Measurements from ENCODE around the gene AOX1.

DNA sequence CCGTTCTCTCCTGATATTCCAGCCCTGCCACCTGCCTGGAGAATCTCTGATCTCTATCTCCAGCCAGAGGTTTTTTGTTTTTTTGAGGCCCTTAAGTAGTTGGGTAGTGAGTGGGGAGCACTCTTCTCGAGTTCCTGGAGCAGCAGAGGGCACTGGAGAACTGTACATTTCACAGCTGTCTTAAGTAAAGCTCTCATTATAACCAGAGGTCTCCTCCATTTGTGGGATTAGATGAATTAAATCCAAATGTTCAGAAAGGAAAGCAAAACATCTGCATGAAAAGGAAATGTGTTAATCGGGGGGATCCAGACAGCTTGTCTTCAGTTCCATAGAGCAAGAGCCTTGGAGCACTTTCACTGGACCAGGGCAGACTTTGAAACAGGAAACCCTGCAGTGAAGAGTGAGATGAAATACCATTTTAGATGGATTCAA is 32.8 kb downstream of the AOX1 start:
- TF ChIP-seq POLR2A (IDR thresholded peaks at IDR 0.05) (no peak), EP300 (IDR thresholded peaks at IDR 0.05) (no peak)
- TF ChIP-seq, protein P1, sequence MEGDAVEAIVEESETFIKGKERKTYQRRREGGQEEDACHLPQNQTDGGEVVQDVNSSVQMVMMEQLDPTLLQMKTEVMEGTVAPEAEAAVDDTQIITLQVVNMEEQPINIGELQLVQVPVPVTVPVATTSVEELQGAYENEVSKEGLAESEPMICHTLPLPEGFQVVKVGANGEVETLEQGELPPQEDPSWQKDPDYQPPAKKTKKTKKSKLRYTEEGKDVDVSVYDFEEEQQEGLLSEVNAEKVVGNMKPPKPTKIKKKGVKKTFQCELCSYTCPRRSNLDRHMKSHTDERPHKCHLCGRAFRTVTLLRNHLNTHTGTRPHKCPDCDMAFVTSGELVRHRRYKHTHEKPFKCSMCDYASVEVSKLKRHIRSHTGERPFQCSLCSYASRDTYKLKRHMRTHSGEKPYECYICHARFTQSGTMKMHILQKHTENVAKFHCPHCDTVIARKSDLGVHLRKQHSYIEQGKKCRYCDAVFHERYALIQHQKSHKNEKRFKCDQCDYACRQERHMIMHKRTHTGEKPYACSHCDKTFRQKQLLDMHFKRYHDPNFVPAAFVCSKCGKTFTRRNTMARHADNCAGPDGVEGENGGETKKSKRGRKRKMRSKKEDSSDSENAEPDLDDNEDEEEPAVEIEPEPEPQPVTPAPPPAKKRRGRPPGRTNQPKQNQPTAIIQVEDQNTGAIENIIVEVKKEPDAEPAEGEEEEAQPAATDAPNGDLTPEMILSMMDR (IDR thresholded peaks at IDR 0.05): no peak

Data from sigmoid colon (tissue), 4 donors.